Central memory CD4-positive, alpha-beta T cell (primary cell): ENCODE data around the gene ITGA7.

ENCODE experiments used
- DNase-seq: peaks from one replicate; pipeline ENCODE4 v3.0.0; 2022

Gene ITGA7

DNA sequence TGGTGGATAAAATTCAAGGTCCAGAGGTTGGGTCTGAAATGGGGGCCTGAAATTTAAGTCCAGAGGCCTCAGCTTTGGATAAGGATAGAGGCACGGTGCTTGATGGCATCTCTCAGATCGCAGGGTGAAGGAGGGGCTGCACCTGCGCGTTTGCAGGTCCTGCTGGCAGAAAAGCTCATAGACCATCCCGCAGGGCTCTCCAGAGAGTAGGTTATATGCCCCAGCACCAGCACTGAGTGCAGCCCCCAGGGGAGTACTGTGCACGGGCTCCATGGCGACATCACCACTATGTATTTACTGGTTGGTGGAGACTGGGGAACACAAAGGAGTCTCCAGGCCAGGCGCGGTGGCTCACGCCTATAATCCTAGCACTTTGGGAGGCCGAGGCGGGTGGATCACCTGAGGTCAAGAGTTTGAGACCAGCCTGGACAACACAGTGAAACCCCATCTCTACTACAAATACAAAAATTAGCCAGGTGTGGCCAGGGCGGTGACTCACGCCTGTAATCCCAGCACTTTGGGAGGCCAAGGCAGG is 25.4 kb upstream of the ITGA7 start:
- DNase-seq: no peak

DNA sequence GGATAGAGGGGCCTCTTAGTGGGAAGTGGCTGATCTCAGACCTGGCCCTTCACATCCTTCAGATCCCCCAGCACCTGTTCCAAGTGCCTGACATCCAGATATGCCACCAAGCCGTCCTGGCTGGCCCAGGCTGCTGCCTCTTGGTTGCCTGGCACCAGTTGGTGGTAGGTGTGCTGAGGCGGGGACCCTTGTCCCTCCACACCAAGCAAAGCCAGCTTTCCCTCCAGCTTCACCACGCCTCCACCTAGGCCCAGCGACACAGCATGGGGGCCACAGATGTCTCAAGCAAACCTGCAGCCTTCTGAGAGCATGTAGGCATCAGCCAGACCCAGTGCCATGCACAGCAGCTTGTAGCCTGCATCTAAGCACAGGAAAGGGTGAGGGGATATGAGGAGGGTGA is 24.6 kb upstream of the ITGA7 start:
- no peak for DNase-seq

DNA sequence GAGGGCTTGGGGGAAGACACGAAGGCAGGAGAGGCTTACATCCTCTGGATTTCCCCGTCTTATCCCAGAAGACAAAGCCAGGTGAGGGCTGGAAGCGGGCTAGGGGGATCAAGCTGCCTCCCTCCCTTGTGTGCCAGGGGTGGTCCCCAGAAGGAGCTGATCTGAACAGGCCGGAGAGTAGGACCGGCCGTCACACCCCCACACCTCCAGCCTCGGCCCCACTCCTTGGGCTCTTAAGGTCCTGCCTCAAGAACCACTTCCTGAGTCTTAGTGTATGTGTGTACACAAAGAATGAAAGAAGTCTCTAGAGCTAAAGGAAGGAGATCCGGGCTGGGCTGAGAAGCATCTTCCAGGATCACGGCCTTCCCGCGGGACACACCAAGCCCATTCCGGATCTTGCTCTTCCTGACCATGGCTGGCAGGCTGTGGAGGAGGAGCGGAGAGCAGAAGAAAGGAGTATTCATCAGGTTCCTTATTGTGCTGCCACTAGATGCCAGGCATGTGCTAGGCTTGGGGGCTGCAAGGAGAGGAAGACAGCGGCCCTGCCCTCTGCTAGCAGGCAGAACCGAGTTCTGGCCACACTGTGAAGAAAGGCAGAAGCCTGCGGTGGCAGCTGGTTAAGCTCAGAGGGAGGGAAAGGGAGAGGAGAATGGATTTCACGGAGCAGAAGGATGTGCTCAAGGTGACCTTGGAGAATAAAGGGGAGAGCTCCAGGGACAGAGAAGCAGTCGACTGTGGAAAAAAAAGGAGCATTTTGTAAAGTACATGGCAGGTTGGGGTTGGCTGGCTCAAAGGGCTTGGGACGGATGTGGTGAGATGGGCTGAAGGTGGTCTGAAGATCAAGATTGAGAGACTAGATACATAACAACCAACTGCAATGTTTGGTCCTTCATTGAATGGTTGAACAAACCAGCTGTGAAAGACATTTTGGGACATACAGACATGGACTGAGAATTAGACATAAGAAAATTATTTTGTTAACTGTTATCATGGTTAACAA is 22.4 kb upstream of the ITGA7 start:
- peak; percentile 23 for DNase-seq

DNA sequence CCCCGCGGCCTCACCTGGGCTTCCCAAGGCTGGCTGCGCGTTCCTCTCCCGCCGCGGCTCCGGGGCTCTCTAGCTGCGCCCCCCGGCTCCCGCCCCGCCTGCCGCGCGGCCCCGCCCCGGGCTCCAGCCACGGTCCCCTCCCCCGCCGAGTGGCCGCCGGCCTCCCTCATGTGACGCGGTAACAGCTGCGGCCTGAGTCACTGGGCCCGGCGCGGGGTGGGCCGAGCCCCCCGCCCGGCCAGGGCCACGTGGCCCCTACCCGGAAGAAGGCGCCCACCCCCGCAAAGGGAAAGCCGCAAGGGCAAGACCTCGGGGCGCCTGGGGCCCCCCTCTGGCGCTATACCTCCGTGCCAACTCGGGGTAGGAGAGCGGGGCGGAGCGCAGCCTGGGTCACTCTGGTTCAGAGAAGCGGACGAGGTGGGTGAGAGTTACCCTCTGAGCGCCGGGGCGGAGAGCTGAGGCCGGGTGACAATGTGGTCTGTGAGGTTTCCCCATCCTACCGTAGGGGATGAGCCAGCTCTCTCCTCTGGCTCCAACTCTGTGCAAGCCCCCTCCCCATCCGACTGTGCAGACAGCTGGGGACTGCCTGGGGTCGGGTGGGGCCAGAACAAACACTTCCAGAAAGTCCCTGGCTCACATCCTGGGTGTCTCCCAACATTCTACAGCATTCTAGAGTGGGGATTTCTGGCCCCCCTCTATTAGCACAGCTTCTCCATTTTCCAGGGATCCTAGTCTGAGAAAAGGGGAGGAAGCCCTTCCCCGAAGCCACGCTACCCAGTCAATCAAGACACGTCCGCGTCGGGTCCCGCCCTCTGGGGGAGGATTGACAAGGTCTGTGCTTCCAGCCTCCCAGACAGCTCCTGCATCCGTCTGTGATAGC is 21.5 kb upstream of the ITGA7 start, which contains the start of gene CD63:
Gene CD63 (minus strand): TSS at position 71 of the 880 bp plus-strand sequence. CDS start 668 bp downstream, outside the sequence.
- peak; percentile 36 for DNase-seq

DNA sequence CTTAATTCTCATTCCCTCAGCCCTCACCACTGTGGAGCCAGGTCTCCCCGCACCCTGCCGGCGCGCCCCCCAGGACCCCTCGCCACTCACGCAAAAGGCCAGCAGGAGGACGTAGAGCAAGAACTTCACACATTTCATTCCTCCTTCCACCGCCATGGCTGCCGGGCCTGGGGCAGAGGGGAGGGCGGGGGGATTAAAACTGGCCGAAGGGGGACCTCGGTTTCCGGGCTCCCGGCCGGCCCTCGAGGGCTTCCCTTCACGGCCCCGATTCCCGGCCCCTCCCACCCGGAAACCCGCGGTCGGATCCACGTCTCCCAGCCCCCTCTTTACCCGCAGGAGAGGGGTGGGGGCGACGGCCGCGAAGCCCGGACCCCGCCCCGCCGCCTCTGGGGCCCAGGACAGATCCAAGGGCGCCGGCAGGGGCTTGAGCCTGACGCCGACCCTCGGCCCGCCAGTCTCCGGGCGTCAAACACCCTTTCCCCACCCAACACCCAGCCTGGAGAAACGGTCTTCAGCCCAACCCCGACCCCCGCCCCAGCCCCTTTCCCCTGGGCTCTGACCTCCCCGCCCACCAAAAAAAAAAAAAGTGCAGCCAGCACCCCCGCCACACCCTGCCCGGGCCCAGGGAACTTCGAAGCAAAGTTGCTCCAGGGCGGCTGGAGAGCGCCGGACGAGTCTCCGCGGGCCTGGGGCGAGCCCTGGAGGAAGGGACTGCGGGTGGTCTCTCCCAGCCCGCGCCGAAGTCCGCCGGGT is 20.7 kb upstream of the ITGA7 start:
- DNase-seq: no peak

DNA sequence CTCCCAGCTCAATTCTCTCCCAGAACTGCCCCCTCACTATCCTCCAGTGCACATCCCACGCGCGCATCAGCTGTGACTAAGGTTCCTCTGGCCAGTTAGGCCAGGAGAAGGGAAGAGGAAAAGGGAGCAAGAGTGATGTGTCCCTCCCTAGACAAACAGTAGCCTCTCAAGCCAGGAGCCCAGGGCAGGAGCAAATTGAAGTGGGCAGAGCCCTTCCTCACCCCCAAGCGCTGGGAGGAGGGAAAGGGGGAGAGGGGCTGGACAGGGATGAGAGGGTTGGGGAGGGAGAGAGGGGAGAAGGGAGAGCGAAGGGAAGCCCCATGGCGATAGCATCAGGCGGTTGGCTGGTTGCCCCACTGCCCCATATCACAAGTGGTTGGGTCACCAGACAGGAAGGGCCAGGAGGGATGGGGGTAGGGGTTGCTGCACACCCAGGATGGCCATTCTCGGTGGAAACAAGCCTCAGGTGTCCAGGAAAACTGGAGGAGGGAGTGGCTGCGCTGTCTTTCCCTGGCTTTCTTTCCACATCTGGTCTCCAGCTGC is 20.0 kb upstream of the ITGA7 start:
- DNase-seq: no peak

DNA sequence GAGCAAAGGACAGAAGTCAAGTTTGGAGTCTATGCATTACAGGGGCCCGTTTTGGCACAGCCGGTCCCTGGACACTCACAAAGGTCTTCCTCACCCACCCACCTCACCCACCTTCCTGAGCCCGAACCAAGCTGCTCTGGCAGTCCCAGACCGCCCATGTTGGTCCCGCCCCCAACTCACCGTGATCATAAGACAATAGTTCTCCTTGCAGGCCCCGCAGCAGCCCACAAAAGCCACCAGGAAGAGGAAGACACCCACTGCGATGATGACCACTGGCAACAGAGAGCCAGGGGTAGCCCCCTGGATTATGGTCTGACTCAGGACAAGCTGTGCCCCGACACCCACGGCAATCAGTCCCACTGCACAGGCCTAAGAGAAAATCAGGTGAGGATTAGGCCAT is 19.3 kb upstream of the ITGA7 start:
- no peak for DNase-seq

DNA sequence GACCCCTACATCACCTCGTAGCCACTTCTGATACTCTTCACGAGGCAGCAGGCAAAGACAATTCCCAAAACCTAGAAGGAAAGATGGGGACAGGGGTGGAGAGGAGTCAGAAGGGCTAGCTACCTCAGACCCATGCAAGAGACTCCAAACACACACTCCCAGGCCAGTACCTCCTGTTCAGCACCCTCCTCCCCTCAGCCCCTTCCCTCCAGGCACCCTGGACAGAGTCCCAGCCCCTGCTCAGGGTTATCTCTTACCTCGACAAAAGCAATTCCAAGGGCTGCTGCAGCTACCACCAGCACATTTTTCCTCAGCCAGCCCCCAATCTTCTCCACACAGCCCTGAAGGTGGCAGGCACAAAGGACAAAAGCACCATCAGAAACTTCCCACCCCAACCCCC is 17.9 kb upstream of the ITGA7 start:
- no peak for DNase-seq

DNA sequence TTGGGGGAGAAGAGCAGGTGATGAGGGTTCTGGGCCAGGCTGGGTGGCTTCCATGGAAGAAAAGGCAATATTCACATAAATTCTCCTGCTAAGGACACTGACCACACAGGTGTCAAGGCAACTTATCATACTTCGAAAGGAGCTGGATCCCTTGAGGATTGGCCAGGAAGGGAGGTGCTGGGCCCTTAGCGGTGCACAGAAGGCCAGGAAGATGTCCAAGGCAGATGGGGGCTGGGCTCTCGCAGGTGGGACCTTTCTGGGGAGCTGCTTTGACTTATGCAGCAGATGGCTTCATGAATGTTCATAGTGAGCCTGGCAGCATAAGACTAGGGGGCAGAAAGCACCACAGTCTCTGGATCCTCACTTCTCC is 17.2 kb upstream of the ITGA7 start:
- no peak for DNase-seq

DNA sequence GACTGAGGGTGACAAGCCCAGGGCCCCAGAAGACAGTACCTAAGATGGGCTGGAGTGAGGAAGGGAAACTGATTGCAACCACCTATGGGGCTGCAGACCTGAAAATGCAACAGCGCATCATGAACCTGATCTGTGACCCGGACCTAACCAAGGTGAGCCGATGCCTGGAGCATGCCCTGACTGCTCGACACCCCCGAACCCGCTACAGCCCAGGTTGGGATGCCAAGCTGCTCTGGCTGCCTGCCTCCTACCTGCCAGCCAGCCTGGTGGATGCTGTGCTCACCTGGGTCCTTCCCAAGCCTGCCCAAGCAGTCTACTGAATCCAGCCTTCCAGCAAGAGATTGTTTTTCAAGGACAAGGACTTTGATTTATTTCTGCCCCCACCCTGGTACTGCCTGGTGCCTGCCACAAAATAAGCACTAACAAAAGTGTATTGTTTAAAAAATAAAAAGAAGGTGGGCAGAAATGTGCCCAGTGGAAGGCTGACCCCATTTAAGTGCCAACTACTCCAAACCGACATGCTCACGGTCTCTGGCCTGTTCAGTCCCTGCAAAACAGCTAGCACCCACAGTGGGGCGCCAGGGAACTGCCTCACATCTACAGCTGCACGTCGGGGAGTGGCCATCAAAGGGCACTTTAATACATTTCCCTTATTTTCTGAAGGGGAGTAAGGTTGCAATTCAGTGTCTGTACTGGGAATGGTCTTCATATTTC is 16.7 kb upstream of the ITGA7 start:
- DNase-seq: peak; percentile 51

DNA sequence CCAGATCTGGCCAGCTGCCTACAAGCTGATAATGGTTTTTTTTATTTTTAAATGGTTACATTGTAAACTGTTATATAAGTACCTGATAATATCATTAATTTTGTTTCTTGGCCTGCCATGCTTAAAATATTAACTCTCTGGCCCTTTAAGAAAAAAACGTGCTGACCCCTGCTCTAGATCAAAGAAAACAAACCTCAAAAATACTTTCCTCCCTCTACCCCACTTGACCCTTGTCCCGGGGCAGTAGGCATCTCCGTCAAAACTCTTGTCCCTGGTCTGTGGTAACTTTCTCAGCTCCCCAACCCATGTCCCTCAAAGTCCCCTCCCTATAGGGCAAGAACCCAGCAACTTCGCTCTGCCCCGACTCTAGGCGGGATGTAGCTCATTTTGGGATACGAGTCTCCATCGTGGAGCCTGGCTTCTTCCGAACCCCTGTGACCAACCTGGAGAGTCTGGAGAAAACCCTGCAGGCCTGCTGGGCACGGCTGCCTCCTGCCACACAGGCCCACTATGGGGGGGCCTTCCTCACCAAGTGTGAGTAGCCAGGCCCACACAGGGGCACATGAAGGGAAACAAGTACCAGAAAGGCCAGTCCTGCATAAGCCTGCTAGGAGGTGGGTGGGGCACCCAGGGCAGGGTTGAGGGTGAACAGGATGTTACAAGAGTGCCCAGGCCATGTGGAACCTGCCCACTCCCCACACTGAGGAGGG is 16.0 kb upstream of the ITGA7 start:
- DNase-seq: no peak

DNA sequence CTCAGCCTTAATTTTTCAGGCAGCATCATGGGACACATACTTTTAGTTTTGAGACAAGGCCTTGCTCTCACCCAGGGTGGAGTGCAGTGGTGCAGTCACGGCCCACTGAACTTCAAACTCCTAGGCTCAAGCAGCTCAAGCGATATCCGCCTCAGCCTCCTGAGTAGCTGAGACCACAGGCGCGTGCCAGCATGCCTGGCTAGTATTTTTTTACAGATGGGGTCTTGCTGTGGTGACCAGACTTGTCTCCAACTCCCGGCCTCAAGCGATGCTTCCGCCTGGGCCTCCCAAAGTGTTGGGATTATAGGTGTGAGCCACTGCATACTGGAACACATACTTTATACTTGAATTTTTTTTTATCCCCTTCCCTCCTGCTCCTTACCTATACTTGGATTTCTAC is 15.2 kb upstream of the ITGA7 start:
- DNase-seq: no peak

DNA sequence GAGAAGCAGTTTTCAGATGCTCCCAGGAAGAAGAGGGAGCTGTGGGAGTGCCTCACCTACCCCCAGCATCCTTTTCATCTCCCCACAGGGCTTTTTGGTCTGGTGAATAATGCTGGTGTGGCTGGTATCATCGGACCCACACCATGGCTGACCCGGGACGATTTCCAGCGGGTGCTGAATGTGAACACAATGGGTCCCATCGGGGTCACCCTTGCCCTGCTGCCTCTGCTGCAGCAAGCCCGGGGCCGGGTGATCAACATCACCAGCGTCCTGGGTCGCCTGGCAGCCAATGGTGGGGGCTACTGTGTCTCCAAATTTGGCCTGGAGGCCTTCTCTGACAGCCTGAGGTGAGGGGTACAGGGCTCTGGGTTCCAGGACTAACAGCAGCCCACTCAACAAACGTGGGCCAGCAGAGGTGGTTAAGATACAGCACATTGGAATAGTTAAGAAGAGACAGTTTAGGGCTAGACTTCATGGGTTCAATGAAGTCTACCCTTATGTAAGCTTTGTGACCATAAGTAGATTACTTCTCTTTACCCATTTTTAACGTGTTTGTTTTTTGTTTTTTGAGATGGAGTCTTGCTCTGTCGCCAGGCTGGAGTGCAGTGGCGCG is 14.0 kb upstream of the ITGA7 start:
- no peak for DNase-seq

DNA sequence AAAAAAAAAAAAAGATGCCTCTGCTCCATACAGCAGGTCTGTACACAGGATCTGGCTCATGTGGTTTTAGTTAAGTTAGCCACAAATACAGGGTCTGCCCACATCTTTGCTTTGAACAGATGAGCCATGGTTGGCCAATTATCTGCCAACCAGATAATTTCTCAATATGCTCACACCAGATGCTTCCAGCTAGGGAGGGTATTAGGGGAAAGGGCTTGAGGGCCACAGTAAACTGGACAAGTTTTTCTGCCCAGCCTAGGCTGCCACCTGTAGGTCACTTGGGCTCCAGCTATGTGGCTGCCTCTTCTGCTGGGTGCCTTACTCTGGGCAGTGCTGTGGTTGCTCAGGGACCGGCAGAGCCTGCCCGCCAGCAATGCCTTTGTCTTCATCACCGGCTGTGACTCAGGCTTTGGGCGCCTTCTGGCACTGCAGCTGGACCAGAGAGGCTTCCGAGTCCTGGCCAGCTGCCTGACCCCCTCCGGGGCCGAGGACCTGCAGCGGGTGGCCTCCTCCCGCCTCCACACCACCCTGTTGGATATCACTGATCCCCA is 13.3 kb upstream of the ITGA7 start:
- no peak for DNase-seq

DNA sequence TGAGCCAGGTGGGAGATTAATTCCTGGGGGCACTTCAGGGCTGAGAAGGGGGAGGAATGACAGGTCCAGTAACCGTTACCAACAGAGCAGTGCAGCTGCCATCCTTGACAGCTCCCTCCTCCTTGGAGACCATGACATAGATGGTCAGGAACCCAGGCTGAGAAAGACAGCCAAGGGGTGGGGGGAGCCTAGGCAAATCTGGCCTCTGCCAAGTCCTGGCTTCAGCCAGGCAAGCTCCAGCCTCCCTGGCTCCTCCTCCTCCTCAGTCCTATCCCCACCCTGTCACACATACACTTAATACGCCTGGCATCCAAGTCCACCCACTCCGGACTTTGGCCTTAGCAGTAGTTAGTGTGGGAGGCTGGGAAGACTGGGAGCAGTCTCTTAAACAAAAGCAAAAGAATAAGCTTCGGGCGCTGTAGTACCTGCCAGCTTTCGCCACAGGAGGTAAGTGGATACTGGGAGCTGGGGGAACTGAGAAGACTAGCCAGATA is 12.4 kb upstream of the ITGA7 start, which contains the start of gene RDH5:
Gene RDH5 (plus strand): TSS at position 323 of the 494 bp plus-strand sequence. CDS start 792 bp downstream, outside the sequence.
- DNase-seq: no peak

DNA sequence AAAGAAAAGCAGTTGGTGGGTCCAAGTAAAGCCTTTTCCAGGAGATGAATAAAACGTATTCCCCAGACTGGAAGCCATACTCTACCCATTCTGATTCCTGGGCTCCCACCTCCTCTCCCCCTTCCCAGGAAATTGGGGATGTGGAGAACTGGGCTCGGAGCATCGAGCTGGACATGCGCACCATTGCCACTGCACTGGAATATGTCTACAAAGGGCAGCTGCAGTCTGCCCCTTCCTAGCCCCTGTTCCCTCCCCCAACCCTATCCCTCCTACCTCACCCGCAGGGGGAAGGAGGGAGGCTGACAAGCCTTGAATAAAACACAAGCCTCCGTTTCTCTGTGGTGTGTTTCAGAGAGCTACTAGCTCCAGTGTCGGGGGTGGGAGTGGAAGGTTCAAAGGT is 11.7 kb upstream of the ITGA7 start:
- no peak for DNase-seq

DNA sequence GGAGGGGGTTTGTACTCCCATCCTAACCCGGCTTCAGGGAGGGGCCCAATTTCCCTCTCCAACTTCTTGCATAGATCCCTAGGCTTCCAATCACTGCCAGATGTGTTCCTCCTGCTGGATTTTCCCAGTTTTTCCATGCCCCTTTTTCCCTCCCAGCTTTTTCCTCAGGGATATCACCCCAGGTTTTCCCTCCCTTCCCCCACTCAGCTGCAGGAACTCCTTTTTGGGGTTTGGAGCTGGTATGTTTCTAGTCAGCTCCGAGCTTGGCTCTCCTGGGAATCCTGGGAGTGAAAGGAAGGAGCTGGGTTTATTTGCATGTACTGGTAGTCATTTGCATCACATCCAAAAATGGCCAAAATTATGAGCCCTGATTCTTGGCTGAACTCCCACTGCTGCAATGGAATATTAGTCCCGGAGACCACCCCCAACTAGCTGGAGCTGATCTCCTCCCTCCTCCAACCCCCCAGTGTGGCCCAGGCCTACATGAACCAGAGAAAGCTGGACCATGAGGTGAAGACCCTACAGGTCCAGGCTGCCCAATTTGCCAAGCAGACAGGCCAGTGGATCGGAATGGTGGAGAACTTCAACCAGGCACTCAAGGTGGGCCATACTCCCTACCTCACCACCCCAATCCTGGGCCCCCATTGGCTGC is 11.0 kb upstream of the ITGA7 start:
- DNase-seq: no peak

DNA sequence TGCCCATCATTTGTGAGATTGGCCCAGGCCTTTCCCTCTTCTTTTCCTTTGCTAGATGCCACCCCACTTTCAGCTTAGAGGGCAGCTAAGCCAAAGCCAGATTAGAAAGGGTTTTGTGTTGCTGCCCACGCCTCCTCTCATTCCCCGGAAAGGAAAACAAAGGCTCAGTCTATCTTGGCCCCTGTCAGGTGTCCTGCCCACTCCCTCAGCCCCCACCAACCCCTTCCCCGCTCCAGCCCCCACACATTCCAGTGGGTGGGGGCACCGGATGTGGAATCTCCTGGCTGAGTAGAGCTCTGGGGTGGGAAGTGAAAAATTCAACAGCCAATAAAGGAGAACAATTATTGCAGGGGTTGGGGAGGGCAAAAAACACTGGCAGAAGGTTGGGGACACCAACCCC is 10.3 kb upstream of the ITGA7 start:
- DNase-seq: no peak
